Spleen (tissue), 11 donors: ENCODE results near the gene BCAT1. TPM values are rescaled to one million over a fixed set of nuclear protein-coding genes. Genes with fewer than 3 reads are reported as not detected.
"Not testable (repeated sequence)": the region's sequence is repeated elsewhere in the genome, so short reads cannot be mapped to it uniquely, and the experiment has no call there.

Experiments used
- DNase-seq: peaks from one replicate; pipeline ENCODE4 v3.0.0-alpha.2; 2020
- H3K27ac ChIP-seq, 8 donors: fragments of 200-600 bp; sonication (generic) in 7 of 8; 1 replicate in 4 of 8; 2 replicates in 4 of 8; pipeline versions ENCODE4 v1.5.0 to v1.8.0; 2016 to 2021; ENCODE audit warnings: inconsistent platforms in 4 of 8, mild to moderate bottlenecking in 4 of 8, moderate library complexity in 1 of 8
- H3K27me3 ChIP-seq, 7 donors: fragments of 200-600 bp; sonication (generic) in 6 of 7; replicated peaks in 1 of 7; 1 replicate in 4 of 7; 2 replicates in 3 of 7; pipeline versions ENCODE4 v1.5.0 to v1.8.0; 2016 to 2021; ENCODE audit warnings: inconsistent platforms in 3 of 7, mild to moderate bottlenecking in 1 of 7
- H3K36me3 ChIP-seq, 6 donors: fragments of 200-600 bp; sonication (generic) in 5 of 6; 1 replicate in 4 of 6; 2 replicates in 2 of 6; pipeline versions ENCODE4 v1.5.0 to v1.8.0; 2016 to 2021; ENCODE audit warnings: inconsistent platforms in 2 of 6
- H3K4me1 ChIP-seq, 6 donors: fragments of 200-600 bp; sonication (generic) in 5 of 6; 1 replicate in 3 of 6; 2 replicates in 3 of 6; pipeline versions ENCODE4 v1.5.0 to v1.8.0; 2016 to 2021; ENCODE audit warnings: inconsistent platforms in 3 of 6
- H3K4me3 ChIP-seq, 8 donors: fragments of 200-600 bp; sonication (generic) in 7 of 8; 1 replicate in 4 of 8; 2 replicates in 4 of 8; pipeline versions ENCODE4 v1.5.0 to v1.8.0; 2016 to 2021; ENCODE audit warnings: inconsistent platforms in 4 of 8, mild to moderate bottlenecking in 4 of 8, moderate library complexity in 2 of 8
- H3K9me3 ChIP-seq, 8 donors: fragments of 200-600 bp; sonication (generic) in 7 of 8; 1 replicate in 4 of 8; 2 replicates in 4 of 8; pipeline versions ENCODE4 v1.5.0 to v1.8.0; 2016 to 2021; ENCODE audit warnings: inconsistent platforms in 4 of 8
- POLR2A ChIP-seq, 3 donors: fragments of 450-650 bp; IDR thresholded peaks; one replicate each; pipeline ENCODE4 v1.5.1; 2017; ENCODE audit warnings: antibody characterized with exemption in 3 of 3, mild to moderate bottlenecking in 1 of 3
- POLR2AphosphoS5 ChIP-seq, 3 donors: sonication (generic); formaldehyde crosslinking; IDR thresholded peaks; one replicate each; pipeline ENCODE4 v1.5.1; 2017; ENCODE audit warnings: antibody characterized with exemption in 3 of 3
- WGBS, 5 donors: extraction: QIAGEN DNeasy Blood & Tissue Kit in 3 of 5; methylation state at CpG; one replicate each; pipeline versions ENCODE4 v1.1.5 to v1.1.7; 2013 to 2018; 5-methylcytosine and 5-hydroxymethylcytosine counted together
- intact Hi-C: fragments of 100-400 bp; cut with DNase I; formaldehyde crosslinking; loops from one replicate; pipeline ENCODE4 v1.15.0; 2023; ENCODE audit warnings: low total_unique reads
- polyA plus RNA-seq, 3 donors: library from polyadenylated mRNA; stranded (reverse); fragments of 200-250 nt; gene quantifications; one replicate each; pipeline ENCODE4 v1.2.1, GENCODE V29; 2013
- total RNA-seq, 7 donors: library from RNA; depleted of rRNA in 3 of 7; stranded (reverse); fragments of >200 nt in 3 of 7; fragmentation: NEBNext Ultra II Directional in 4 of 7; extraction: Animal tissue kit (Norgen Biotek cat#: 25700) in 4 of 7; gene quantifications; one replicate each; pipeline versions ENCODE4 v1.1.0 to v1.2.1, GENCODE V29; 2016 to 2021
- TF ChIP-seq, protein P1 (sequence below), 11 experiments: fragments of 200-600 bp in 7 of 11; fragments of 450-650 bp in 4 of 11; sonication (generic) in 4 of 11; IDR thresholded peaks in 8 of 11; conservative IDR thresholded peaks in 3 of 11; 1 replicate in 7 of 11; 2 replicates in 4 of 11; pipeline versions ENCODE4 v1.4.0 to v1.8.0; 2016 to 2021; ENCODE audit warnings: antibody characterized with exemption in 11 of 11, inconsistent platforms in 4 of 11, mild to moderate bottlenecking in 1 of 11
- donor health status: healthy with polysubstance abuse.
- donor health status: DM: no; HTN: no; CAD: no; lungs with moderate emphysema.
- donor health status: DM: no; HTN: no; CAD: no.
- donor health status: Bipolar disorder and iron deficiency.
- donor health status: healthy.
- donor health status: DM: no; HTN: no; CAD: no.
- donor health status: DM: yes; HTN: yes; CAD: no.

BCAT1 gene
- total and polyA plus RNA-seq, 10 donors, result 0.54 to 18.4 (median 8.7) TPM

DNA sequence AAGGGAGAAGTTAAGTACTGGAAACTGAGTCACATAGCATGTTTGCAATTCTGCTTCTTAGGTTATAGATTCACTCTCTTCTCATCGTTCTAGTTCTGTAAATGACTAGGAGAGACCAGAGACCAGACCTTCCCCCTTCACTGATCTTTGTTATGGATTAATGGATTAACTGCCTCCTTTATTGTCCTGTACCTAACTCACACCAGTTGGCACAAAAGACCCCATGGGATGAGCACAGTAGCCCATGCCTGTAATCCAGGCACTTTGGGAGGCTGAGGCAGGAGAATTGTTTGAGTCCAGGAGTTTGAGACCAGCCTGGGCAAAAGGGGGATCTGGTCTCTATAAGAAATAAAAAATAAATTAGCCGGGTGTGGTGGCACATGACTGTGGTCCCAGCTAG, 20.8 kb downstream of the BCAT1 start:
- DNase-seq, result no peak
- WGBS, 5 donors, result 80 to 95% (median 89%) methylated on average over 2 of the region's 2 CpGs

DNA sequence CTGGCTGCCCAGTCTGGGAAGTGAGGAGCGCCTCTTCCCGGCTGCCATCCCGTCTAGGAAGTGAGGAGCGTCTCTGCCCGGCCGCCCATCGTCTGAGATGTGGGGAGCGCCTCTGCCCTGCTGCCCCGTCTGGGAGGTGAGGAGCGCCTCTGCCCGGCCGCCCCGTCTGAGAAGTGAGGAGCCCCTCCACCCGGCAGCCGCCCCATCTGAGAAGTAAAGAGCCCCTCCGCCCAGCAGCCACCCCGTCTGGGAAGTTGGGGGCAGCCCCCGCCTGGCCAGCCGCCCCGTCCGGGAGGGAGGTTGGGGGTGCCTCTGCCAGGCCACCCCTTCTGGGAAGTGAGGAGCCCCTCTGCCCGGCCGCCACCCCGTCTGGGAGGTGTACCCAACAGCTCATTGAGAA, 22.8 kb downstream of the BCAT1 start:
- H3K4me3 ChIP-seq, H3K27ac ChIP-seq, H3K36me3 ChIP-seq, DNase-seq, H3K27me3 ChIP-seq, H3K4me1 ChIP-seq, intact Hi-C loops, H3K9me3 ChIP-seq: not testable (repeated sequence)
- WGBS, 5 donors, result 91 to 100% (median 96%) methylated on average over 11 to 24 of the region's 24 CpGs

More for the DNA sequence above, 20.8 kb downstream of the BCAT1 start:
- intact Hi-C loops, result no loop called here
- Histone ChIP-seq H3K27ac (no peak overlapping the region), H3K4me1 (peaks cover 0 to 13% (median 5%) of the 10 kb centered on the region in 6 donors), H3K27me3 (no peaks in the 10 kb centered on the region), H3K4me3 (no peak overlapping the region), H3K9me3 (peaks cover 0 to 4% (median 0%) of the 10 kb centered on the region in 8 donors), H3K36me3 (no peaks in the 10 kb centered on the region)
- TF ChIP-seq, protein P1, sequence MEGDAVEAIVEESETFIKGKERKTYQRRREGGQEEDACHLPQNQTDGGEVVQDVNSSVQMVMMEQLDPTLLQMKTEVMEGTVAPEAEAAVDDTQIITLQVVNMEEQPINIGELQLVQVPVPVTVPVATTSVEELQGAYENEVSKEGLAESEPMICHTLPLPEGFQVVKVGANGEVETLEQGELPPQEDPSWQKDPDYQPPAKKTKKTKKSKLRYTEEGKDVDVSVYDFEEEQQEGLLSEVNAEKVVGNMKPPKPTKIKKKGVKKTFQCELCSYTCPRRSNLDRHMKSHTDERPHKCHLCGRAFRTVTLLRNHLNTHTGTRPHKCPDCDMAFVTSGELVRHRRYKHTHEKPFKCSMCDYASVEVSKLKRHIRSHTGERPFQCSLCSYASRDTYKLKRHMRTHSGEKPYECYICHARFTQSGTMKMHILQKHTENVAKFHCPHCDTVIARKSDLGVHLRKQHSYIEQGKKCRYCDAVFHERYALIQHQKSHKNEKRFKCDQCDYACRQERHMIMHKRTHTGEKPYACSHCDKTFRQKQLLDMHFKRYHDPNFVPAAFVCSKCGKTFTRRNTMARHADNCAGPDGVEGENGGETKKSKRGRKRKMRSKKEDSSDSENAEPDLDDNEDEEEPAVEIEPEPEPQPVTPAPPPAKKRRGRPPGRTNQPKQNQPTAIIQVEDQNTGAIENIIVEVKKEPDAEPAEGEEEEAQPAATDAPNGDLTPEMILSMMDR (IDR thresholded peaks at IDR 0.05 in 8 of 11, conservative IDR thresholded peaks at IDR 0.05 in 3 of 11), result no peak
- TF ChIP-seq POLR2A (IDR thresholded peaks at IDR 0.05) (no peak), POLR2AphosphoS5 (IDR thresholded peaks at IDR 0.05) (no peak)

DNA sequence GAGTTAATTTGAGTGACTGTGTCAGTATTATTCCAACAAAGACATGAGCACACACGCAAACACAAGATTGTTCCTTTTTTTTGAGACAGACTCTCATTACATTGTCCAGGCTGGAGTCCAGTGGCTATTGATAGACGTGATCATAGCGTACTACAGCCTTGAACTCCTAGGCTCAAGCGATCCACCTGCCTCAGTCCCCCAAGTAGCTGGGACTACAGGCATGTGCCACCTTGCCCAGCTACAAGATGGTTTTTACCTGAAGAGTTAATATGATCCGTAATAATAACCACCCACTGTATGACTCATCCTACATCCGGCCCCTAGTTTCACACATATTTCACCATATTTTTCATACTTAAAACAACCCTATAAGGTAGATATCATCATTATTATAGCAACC, 26.8 kb downstream of the BCAT1 start:
- Histone ChIP-seq H3K4me1 (no peaks in the 10 kb centered on the region), H3K27me3 (no peaks in the 10 kb centered on the region), H3K9me3 (peaks cover 0 to 4% (median 0%) of the 10 kb centered on the region in 8 donors), H3K27ac (no peak overlapping the region), H3K36me3 (no peaks in the 10 kb centered on the region), H3K4me3 (no peak overlapping the region)
- 67 to 84% (median 75%) methylated on average over 6 of the region's 6 CpGs for WGBS, 5 donors
- DNase-seq, result no peak
- intact Hi-C loops, result no loop called here
- TF ChIP-seq POLR2A (IDR thresholded peaks at IDR 0.05) (no peak), POLR2AphosphoS5 (IDR thresholded peaks at IDR 0.05) (no peak)
- TF ChIP-seq, protein P1 (IDR thresholded peaks at IDR 0.05 in 8 of 11, conservative IDR thresholded peaks at IDR 0.05 in 3 of 11), result no peak

DNA sequence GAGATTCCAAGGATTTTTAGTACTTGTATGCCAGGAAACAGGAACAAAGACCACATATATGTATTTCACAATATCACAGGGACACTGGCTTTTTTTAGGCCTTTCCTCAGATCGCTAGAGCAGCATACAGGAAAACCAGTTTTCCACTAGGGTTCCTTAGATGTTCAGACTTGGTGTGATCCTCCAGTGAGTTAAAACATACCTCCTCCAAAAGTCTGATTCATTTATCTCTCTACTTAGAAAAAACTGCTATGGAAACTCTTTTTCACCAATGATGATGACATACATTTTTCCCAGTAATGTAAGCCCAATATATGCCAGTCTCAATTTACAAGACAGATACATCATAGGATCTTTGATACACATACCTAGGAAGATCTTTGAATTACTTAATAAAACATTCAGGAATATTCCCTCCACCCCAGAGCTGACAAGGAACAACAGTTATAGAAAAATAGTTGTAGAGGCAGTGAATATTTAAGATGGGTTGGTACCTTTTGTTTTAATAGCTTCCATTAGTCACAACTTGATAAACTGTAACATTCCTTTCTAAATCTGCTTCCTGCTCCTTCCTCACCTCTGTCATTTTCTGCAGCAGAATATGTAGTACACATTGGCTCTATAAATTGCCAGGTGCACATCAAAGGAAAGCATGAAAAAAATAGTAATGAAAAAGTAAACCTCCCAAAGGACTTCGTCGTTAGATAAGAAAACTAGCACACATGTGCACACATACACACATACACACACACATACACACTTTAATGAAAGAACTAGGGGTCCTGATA, 27.5 kb downstream of the BCAT1 start:
- H3K27ac ChIP-seq, result no peak overlapping the region
- no peaks in the 10 kb centered on the region for H3K4me1 ChIP-seq
- TF ChIP-seq POLR2AphosphoS5 (IDR thresholded peaks at IDR 0.05) (no peak), POLR2A (IDR thresholded peaks at IDR 0.05) (no peak)
- TF ChIP-seq, protein P1 (IDR thresholded peaks at IDR 0.05 in 8 of 11, conservative IDR thresholded peaks at IDR 0.05 in 3 of 11), result no peak
- no peaks in the 10 kb centered on the region for H3K36me3 ChIP-seq
- H3K9me3 ChIP-seq, result peaks cover 0 to 4% (median 0%) of the 10 kb centered on the region in 8 donors
- no peak for DNase-seq
- H3K27me3 ChIP-seq, result no peaks in the 10 kb centered on the region
- no peak overlapping the region for H3K4me3 ChIP-seq
- WGBS, 5 donors, result 73 to 86% (median 78%) methylated on average over 3 of the region's 3 CpGs
- intact Hi-C loops, result no loop called here
